A549 (cell line): ENCODE measurements around the gene ESYT2.

ENCODE experiments used
- CBX8 ChIP-seq: fragments of 200-600 bp; sonication (generic); IDR thresholded peaks from 2 replicates; pipeline ENCODE4 v1.6.1; 2016
- CHD2 ChIP-seq: fragments of 150-350 bp; IDR thresholded peaks from 2 replicates; pipeline ENCODE4 v1.6.1; 2014; ENCODE audit warnings: low read length; ENCODE audit not compliant: partially characterized antibody
- EP300 ChIP-seq, 2 experiments: fragments of >200 bp; sonication (Bioruptor Twin); formaldehyde crosslinking; IDR thresholded peaks; 2 replicates in 1 of 2; 3 replicates in 1 of 2; pipeline ENCODE4 v1.6.1; 2016 to 2017
- KDM1A ChIP-seq: fragments of 200-600 bp; sonication (generic); IDR thresholded peaks from 2 replicates; pipeline ENCODE4 v1.6.1; 2016; ENCODE audit warnings: low read depth, mild to moderate bottlenecking
- KDM5A ChIP-seq: fragments of 200-600 bp; sonication (generic); IDR thresholded peaks from 2 replicates; pipeline ENCODE4 v1.6.1; 2016; ENCODE audit warnings: antibody characterized with exemption, mild to moderate bottlenecking
- POLR2A ChIP-seq: IDR thresholded peaks from 2 replicates; pipeline ENCODE4 v1.6.1; 2012; ENCODE audit warnings: mild to moderate bottlenecking, low read length
- TF ChIP-seq, protein P1 (sequence below): fragments of >200 bp; sonication (Bioruptor Twin); formaldehyde crosslinking; IDR thresholded peaks from 3 replicates; pipeline ENCODE4 v1.5.1; 2016

DNA sequence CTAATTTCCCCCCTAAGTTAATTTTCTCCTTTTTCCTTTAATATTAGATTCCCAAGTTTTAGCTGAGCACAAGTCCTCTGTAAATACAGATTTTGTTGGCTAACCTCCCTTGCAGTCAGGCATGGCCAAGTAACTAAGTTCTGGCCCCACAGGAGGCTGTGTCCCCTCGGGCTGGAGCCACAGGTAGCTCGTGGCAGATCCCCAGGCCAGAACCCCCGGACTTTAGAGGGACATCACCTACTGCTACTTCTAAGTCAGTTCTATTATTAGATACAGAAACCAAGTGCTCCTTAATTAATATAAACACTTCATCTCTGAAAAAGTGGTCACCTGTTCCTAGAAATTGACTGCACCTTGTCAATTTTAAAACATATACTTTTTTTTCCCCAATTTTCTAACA, 78.6 kb downstream of the ESYT2 start:
- TF ChIP-seq POLR2A (no peak), KDM1A (no peak), KDM5A (no peak), EP300 (IDR thresholded peaks at IDR 0.05) (no peak), CBX8 (no peak), CHD2 (no peak)
- TF ChIP-seq, protein P1, sequence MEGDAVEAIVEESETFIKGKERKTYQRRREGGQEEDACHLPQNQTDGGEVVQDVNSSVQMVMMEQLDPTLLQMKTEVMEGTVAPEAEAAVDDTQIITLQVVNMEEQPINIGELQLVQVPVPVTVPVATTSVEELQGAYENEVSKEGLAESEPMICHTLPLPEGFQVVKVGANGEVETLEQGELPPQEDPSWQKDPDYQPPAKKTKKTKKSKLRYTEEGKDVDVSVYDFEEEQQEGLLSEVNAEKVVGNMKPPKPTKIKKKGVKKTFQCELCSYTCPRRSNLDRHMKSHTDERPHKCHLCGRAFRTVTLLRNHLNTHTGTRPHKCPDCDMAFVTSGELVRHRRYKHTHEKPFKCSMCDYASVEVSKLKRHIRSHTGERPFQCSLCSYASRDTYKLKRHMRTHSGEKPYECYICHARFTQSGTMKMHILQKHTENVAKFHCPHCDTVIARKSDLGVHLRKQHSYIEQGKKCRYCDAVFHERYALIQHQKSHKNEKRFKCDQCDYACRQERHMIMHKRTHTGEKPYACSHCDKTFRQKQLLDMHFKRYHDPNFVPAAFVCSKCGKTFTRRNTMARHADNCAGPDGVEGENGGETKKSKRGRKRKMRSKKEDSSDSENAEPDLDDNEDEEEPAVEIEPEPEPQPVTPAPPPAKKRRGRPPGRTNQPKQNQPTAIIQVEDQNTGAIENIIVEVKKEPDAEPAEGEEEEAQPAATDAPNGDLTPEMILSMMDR: no peak
